MCF 10A (cell line): ENCODE measurements around the gene PKD2. TPM values are rescaled to one million over a fixed set of nuclear protein-coding genes. Genes with fewer than 3 reads are reported as not detected.
"Not testable (repeated sequence)": the region's sequence is repeated elsewhere in the genome, so short reads cannot be mapped to it uniquely, and the experiment has no call there.

ENCODE experiments used
- BruUV-seq: library from RNA; stranded (reverse); fragments of 400-500 nt; replicated peaks from 2 replicates; lab custom pipeline; 2021; lab: Mats Ljungman, UMichigan
- CTCF ChIA-PET: fragments of 300-600 bp; sonication (Branson Sonifier 250); formaldehyde crosslinking; extraction: SDS; loops from one replicate; lab custom pipeline; 2021; ENCODE audit warnings: antibody characterized with exemption, inconsistent platforms; lab: Yijun Ruan, JAX
- POLR2A ChIA-PET: fragments of 300-600, 350-650 bp; sonication (Branson Sonifier 250); formaldehyde crosslinking; extraction: SDS; loops from one replicate; lab custom pipeline; 2020; ENCODE audit warnings: antibody characterized with exemption, inconsistent platforms; lab: Yijun Ruan, JAX
- DNase-seq: peaks from one replicate; pipeline ENCODE4 v3.0.0-alpha.2; 2018; ENCODE audit not compliant: unreplicated experiment
- H3K27ac Mint-ChIP-seq: one replicate; pipeline ENCODE4 v1.8.0; 2022; ENCODE audit warnings: mild to moderate bottlenecking, low read depth, mixed read lengths; ENCODE audit not compliant: unreplicated experiment
- H3K27me3 Mint-ChIP-seq: one replicate; pipeline ENCODE4 v1.8.0; 2022; ENCODE audit warnings: mixed read lengths; ENCODE audit not compliant: insufficient read depth, unreplicated experiment
- H3K36me3 Mint-ChIP-seq: one replicate; pipeline ENCODE4 v1.8.0; 2022; ENCODE audit warnings: mild to moderate bottlenecking, moderate library complexity, mixed read lengths; ENCODE audit not compliant: insufficient read depth, unreplicated experiment
- H3K4me1 Mint-ChIP-seq: one replicate; pipeline ENCODE4 v1.8.0; 2022; ENCODE audit warnings: mixed read lengths; ENCODE audit not compliant: insufficient read depth, unreplicated experiment
- H3K4me3 Mint-ChIP-seq: one replicate; pipeline ENCODE4 v1.8.0; 2022; ENCODE audit warnings: mild to moderate bottlenecking, moderate library complexity, mixed read lengths; ENCODE audit not compliant: unreplicated experiment
- H3K9me3 Mint-ChIP-seq: one replicate; pipeline ENCODE4 v1.8.0; 2022; ENCODE audit warnings: mixed read lengths; ENCODE audit not compliant: unreplicated experiment
- CTCF ChIP-seq: fragments of 200-600 bp; IDR thresholded peaks from one replicate; pipeline ENCODE4 v1.8.0; 2022; ENCODE audit warnings: antibody characterized with exemption, mild to moderate bottlenecking; ENCODE audit not compliant: unreplicated experiment
- intact Hi-C: fragments of 100-400 bp; cut with micrococcal nuclease; formaldehyde crosslinking; loops from 2 replicates; pipeline ENCODE4 v1.14.1; 2022
- total RNA-seq: library from RNA; stranded (reverse); gene quantifications from 2 replicates; pipeline ENCODE4 v1.2.3, GENCODE V29; 2022

Gene PKD2
- total RNA-seq, 1 experiment from 2014 or later = 29.5 TPM

- no TSS peak for BruUV-seq
- intact Hi-C loops = no loop called here
- Mint-ChIP-seq H3K27ac (no peak overlapping the region), H3K36me3 (no peaks in the 10 kb centered on the region), H3K4me3 (no peak overlapping the region), H3K9me3 (no peaks in the 10 kb centered on the region), H3K27me3 (no peaks in the 10 kb centered on the region), H3K4me1 (peaks cover 11% of the 10 kb centered on the region)
- TF ChIP-seq CTCF = no peak
- ChIA-PET CTCF (no interaction called here), POLR2A (no interaction called here)
- DNase-seq = no peak
These were observed 94.6 kb downstream of the PKD2 start for GRCh38 chr4:88102026-88102425.

GRCh38 chr4:88104902-88105610 is 97.6 kb downstream of the PKD2 start:
- H3K36me3 Mint-ChIP-seq = no peaks in the 10 kb centered on the region
- no peak overlapping the region for H3K4me3 Mint-ChIP-seq
- no peak overlapping the region for H3K27ac Mint-ChIP-seq
- peak; percentile 80 for DNase-seq
- CTCF ChIA-PET = interaction anchor here (0.5 kb wide), 1 partner anchor 9 kb away, joined by 3 read pairs; no protein-coding TSS in a partner anchor
- intact Hi-C loops = no loop called here
- H3K4me1 Mint-ChIP-seq = peaks cover 11% of the 10 kb centered on the region
- H3K9me3 Mint-ChIP-seq = no peaks in the 10 kb centered on the region
- no peak for TF ChIP-seq CTCF
- POLR2A ChIA-PET = interaction anchor here (1.0 kb wide), 1 partner anchor 31 kb away, joined by 3 read pairs; no protein-coding TSS in a partner anchor
- no TSS peak for BruUV-seq
- H3K27me3 Mint-ChIP-seq = no peaks in the 10 kb centered on the region

- BruUV-seq = no TSS peak
- ChIA-PET POLR2A (interaction anchor here (0.6 kb wide), 1 partner anchor 13 kb away, joined by 3 read pairs; no protein-coding TSS in a partner anchor), CTCF (no interaction called here)
- no peak overlapping the region for H3K4me3 Mint-ChIP-seq
- no peak overlapping the region for H3K27ac Mint-ChIP-seq
- TF ChIP-seq CTCF = no peak
- intact Hi-C loops = no loop called here
- H3K4me1 Mint-ChIP-seq = peaks cover 11% of the 10 kb centered on the region
- peak; percentile 40 for DNase-seq
- no peaks in the 10 kb centered on the region for H3K9me3 Mint-ChIP-seq
- H3K27me3 Mint-ChIP-seq = no peaks in the 10 kb centered on the region
- no peaks in the 10 kb centered on the region for H3K36me3 Mint-ChIP-seq
These were observed 98.8 kb downstream of the PKD2 start for GRCh38 chr4:88106205-88106604.

- DNase-seq = peak; percentile 27
These were observed 100.1 kb downstream of the PKD2 start for GRCh38 chr4:88107406-88108107.

DNA sequence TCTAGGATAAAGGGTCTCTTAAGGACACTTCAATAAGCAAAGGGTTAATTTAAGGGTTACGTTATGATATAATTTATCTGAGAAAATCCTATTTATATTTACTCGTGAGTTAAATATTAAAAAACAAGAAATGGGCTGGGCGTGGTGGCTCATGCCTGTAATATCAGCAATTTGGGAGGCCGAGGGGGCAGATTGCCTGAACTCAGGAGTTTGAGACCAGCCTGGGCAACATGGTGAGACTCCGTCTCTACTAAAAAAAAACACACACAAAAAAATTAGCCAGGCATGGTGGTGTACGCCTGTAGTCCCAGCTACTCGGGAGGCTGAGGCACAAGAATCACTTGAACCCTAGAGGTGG is 100.7 kb downstream of the PKD2 start:
- DNase-seq, H3K36me3 Mint-ChIP-seq, POLR2A ChIA-PET, intact Hi-C loops, BruUV-seq, H3K27ac Mint-ChIP-seq, H3K4me3 Mint-ChIP-seq, H3K9me3 Mint-ChIP-seq, H3K27me3 Mint-ChIP-seq: not testable (repeated sequence)
- H3K4me1 Mint-ChIP-seq = peaks cover 11% of the 10 kb centered on the region
- CTCF ChIA-PET = interaction anchor here (0.6 kb wide), 1 partner anchor 412 kb away, joined by 5 read pairs; no protein-coding TSS in a partner anchor

More at GRCh38 chr4:88107406-88108107, 100.1 kb downstream of the PKD2 start:
- no peaks in the 10 kb centered on the region for H3K36me3 Mint-ChIP-seq
- BruUV-seq = no TSS peak
- peaks cover 11% of the 10 kb centered on the region for H3K4me1 Mint-ChIP-seq
- no peak for TF ChIP-seq CTCF
- H3K27me3 Mint-ChIP-seq = no peaks in the 10 kb centered on the region
- no peaks in the 10 kb centered on the region for H3K9me3 Mint-ChIP-seq
- H3K4me3 Mint-ChIP-seq = no peak overlapping the region
- intact Hi-C loops = no loop called here
- peak overlapping the region; percentile 46 for H3K27ac Mint-ChIP-seq
- CTCF ChIA-PET = interaction anchor here (0.6 kb wide), 1 partner anchor 74 kb away, joined by 4 read pairs; no protein-coding TSS in a partner anchor
- POLR2A ChIA-PET = no interaction called here
